Fibroblast of peridontal ligament (primary cell): ENCODE data around the gene SH3RF1.

Experiments used
- DNase-seq: peaks from one replicate; pipeline ENCODE4 v3.0.0-alpha.2; 2010; ENCODE audit errors: extremely low read depth

Gene SH3RF1

GRCh38 chr4:169251291-169252235 is 19.2 kb downstream of the SH3RF1 start:
- no peak for DNase-seq

- DNase-seq: no peak
Measured at GRCh38 chr4:169250796-169251195, 20.0 kb downstream of the SH3RF1 start.

DNA sequence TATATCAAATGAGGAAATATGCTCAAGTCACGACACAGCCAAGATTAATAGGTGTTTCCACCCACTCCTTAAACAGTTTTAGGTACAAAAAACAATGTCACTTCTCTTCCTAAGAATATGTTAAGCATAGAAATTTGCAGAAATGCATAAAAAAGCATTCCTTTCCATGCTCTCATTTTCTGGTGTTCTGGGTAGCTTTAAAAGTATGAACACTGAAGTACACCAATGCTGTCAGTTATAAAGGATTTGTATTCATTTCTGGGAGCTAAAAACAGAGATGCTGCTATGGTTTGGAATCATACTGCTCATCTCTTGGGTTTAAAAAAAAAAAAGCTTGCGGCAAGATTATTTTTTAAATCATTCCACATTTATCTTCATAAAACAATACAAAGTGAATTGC is 20.8 kb downstream of the SH3RF1 start:
- no peak for DNase-seq

- no peak for DNase-seq
Measured at GRCh38 chr4:169249214-169249973, 21.4 kb downstream of the SH3RF1 start.

DNA sequence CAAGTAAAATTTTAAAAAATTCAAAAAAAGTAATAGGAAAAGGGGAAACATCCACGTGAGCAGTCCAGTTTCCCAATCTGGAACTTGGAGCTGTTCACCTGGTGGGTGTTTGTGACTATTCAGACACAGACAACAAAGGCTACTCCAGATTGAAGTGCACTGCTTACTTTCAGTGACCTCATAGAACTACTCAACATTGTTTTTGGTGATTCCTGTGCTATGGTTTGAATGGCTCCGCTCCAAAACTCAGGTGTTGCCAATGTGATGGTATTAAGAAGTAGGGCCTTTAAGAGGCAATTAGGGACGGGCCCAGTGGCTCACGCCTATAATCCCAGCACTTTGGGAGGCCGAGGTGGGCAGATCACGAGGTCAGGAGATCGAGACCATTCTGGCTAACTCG is 22.1 kb downstream of the SH3RF1 start:
- DNase-seq: no peak

- no peak for DNase-seq
Measured at GRCh38 chr4:169246957-169247396, 23.8 kb downstream of the SH3RF1 start.

DNA sequence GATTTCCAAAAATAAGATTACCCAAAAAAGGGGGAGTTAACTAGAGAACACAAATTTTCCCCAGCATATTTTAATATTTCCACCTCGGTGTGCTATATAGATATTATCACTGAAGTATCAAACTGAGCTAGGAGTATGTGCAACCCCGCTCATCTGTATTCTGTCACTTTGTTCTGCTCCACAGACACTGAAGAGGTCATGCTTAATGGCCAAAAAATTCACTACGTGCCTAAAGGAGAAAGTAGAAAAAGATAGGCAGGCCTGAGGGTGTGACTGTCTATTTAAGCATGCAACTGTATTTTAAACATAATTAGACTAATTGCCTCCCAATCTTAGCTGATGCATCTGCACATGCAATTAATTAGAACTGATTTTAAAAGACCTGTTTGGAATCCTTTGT is 24.5 kb downstream of the SH3RF1 start:
- no peak for DNase-seq

DNA sequence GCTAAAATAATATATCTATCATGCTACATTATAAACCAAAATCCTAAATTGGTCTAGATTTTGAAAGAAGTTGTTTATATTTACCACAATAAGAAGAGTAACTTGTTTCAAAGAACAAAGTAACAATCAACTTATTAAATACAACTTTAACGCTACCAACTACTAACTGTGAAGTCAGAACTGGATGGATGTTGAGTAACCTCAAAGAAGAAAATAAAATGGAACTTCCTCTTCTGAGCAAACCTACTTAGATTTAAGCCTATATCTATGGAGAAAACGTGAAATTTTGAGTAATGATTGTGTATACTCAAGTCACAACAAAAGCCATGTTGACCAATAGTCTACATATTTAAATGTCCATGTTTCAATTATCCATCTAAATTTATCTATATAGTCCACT is 25.7 kb downstream of the SH3RF1 start:
- DNase-seq: no peak

GRCh38 chr4:169243825-169244609 is 26.7 kb downstream of the SH3RF1 start:
- DNase-seq: peak; percentile 95

DNA sequence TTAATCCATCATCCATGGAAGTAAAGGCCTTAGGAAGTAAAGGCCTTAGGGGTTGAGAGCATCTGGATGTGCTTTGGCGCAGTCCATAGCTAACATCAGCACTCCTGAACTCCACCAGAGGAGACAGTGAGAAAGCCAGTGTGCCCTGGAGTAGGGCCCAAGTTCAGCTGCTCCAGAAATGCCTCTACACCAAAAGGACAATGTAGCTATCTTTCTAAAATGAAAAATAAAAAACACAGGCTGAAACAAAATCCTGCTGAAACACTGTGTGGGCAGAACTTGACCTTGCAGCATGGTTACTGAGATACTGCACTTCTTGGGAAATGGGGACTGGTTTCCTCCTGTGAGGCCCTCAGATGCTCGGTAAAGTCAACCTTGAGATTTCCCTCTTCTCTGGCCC is 29.3 kb downstream of the SH3RF1 start:
- DNase-seq: no peak

DNA sequence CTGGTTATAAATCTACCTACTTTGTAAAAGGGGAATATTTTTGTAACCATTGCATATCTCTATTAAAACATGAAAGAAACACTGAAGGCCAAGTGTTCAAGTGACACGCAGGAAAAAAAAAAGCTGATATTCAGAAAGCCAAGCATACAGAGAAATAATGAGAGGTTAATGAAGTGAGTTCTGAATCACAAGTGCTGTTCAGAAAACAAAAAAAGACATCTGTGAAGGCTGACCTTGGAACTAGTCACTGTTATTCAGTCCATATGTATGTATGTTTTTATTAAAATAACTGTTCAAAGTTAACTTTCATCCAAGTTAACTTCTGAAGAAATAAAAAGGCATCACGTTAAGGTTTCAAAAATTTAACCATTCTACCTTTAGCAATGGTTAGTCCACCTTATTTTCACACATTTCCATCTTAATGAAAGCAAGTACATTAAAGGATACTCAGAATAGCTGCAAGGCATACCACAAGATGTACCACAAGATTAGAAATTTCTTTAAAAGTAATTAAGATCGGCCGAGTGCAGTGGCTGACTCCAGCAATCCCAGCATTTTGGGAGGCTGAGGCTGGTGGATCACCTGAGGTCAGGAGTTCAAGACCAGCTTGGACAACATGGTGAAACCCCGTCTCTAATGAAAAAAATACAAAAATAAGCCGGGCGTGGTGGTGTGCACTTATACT is 31.4 kb downstream of the SH3RF1 start:
- DNase-seq: no peak

- DNase-seq: no peak
Measured at GRCh38 chr4:169238445-169238844, 32.3 kb downstream of the SH3RF1 start.

- no peak for DNase-seq
Measured at GRCh38 chr4:169236873-169237626, 33.7 kb downstream of the SH3RF1 start.

DNA sequence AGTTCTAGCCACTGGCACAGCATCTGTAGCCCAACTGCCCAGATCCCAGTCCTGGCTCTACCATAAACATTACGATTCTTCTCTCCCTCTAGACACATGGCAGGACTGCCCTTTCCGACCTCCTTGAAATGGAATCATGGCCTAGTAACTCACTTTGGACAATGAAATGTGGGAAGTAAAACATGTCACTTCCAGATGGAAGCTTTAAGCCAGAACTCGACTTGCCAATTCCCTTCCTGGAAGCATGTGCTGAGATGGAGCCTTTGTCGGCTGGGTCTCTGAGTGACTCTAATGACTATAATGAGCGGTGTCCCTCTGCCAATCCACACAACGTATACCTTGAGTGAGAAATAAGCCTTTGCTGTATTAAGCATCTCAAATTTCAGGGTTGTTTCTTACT is 34.7 kb downstream of the SH3RF1 start:
- no peak for DNase-seq

GRCh38 chr4:169234137-169234855 is 36.5 kb downstream of the SH3RF1 start:
- DNase-seq: no peak

- DNase-seq: no peak
Measured at GRCh38 chr4:169233691-169234090, 37.1 kb downstream of the SH3RF1 start.

GRCh38 chr4:169231647-169232262 is 39.0 kb downstream of the SH3RF1 start:
- no peak for DNase-seq

DNA sequence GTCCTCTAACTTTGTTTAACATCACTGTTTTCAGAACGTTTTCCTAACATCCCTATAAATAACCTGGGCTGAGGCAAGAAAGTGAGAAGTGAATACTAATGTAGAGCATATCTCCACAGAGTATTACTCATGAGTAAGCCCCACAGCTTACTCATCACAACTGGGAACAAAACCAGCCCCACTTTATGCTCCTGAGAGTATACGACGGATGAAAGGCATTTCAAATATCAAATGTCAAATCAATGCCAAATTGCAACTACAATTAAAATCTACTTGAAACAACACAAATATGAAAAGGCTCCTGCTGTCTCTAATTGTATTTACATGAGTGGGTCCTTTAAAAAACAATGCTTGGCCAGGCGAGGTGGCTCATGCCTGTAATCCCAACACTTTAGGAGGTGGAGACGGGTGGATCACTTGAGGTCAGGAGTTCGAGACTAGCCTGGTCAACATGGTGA is 41.2 kb downstream of the SH3RF1 start:
- DNase-seq: peak; percentile 98

DNA sequence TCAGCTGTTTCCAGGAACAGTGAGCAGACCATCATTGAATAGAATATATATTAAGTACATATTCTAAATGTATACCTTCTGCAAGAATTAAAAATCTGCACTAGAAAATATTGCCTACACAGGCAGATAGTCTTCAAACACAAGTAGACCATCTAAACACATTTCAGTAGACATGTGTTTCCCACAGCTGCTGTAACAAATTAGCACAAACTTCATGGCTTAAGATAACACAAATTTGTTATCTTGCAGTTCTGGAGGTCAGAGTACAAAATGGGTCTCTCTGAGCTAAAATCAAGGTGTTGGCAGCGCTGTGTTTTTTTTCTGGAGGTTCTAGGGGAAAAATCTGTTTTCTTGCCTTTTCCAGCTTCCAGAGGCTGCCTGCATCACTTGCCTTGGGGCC is 42.7 kb downstream of the SH3RF1 start:
- DNase-seq: no peak

- no peak for DNase-seq
Measured at GRCh38 chr4:169226565-169226964, 44.2 kb downstream of the SH3RF1 start.
